Tibial artery (tissue), 4 donors: ENCODE data around the gene EXOSC5.
"Not testable (repeated sequence)": the region's sequence is repeated elsewhere in the genome, so short reads cannot be mapped to it uniquely, and the experiment has no call there.

Experiments
- DNase-seq, 2 donors: peaks; one replicate each; pipeline ENCODE4 v3.0.0-alpha.2; 2019
- H3K27ac ChIP-seq, 2 donors: fragments of 200-600 bp; sonication (generic) in 1 of 2; 1 replicate in 1 of 2; 2 replicates in 1 of 2; pipeline ENCODE4 v1.5.1; 2018 to 2019; ENCODE audit warnings: mild to moderate bottlenecking in 1 of 2
- H3K27me3 ChIP-seq, 2 donors: fragments of 200-600 bp; sonication (generic) in 1 of 2; one replicate each; pipeline versions ENCODE4 v1.5.1 to v1.6.0; 2016 to 2019
- H3K36me3 ChIP-seq, 3 donors: fragments of 200-600 bp; sonication (generic) in 2 of 3; one replicate each; pipeline ENCODE4 v1.5.1; 2016 to 2019; ENCODE audit warnings: mild to moderate bottlenecking in 2 of 3
- H3K4me1 ChIP-seq, 4 donors: fragments of 200-600 bp; sonication (generic) in 2 of 4; 1 replicate in 3 of 4; 2 replicates in 1 of 4; pipeline ENCODE4 v1.5.1; 2016 to 2019
- H3K4me3 ChIP-seq, 2 donors: fragments of 200-600 bp; sonication (generic) in 1 of 2; 1 replicate in 1 of 2; 2 replicates in 1 of 2; pipeline ENCODE4 v1.5.1; 2018 to 2019; ENCODE audit warnings: mild to moderate bottlenecking in 2 of 2
- H3K9me3 ChIP-seq, 3 donors: fragments of 200-600 bp; sonication (generic) in 1 of 3; one replicate each; pipeline ENCODE4 v1.5.1; 2016 to 2019
- intact Hi-C: fragments of 100-400 bp; cut with DNase I; formaldehyde crosslinking; loops from one replicate; pipeline ENCODE4 v1.15.0; 2023; ENCODE audit warnings: low total_unique reads
- TF ChIP-seq, protein P1 (sequence below), 2 experiments: fragments of 200-600 bp in 1 of 2; fragments of 450-650 bp in 1 of 2; IDR thresholded peaks; one replicate each; pipeline ENCODE4 v1.5.1; 2017 to 2019; ENCODE audit warnings: antibody characterized with exemption in 2 of 2, mild to moderate bottlenecking in 1 of 2, moderate library complexity in 1 of 2

The EXOSC5 gene

DNA sequence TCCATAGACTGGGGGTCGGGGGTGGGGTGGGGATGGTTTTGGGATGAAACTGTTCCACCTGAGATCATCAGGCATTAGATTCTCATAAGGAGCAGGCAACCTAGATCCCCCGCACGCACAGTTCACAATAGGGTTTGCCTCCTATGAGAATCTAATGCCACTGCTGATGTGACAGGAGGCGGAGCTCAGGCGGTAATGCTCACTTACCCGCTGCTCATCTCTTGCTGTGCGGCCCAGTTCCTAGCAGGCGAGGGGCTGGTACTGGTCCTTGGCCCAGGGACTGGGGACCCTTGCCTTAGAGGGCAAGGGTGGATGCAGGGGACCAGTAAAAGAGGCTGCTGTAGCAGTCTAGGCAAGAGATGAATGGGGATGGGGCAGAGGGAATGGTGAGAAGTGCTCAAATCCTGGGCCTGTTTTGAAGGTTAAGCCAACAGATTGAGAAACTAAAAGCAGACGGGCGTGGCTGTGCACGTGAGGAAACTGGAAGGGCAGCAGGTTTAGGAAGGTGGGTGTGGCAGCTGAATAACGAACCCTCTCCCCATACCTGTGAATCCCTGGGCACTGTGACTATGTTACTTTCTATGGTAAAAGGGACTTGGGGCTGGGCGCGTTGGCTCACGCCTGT is 44.3 kb upstream of the EXOSC5 start:
- H3K27ac ChIP-seq, result no peak overlapping the region
- peaks cover 0 to 29% of the 10 kb centered on the region in 2 donors for H3K27me3 ChIP-seq
- peaks cover 0 to 9% (median 6%) of the 10 kb centered on the region in 4 donors for H3K4me1 ChIP-seq
- intact Hi-C loops, result no loop called here
- no peak for DNase-seq
- no peaks in the 10 kb centered on the region for H3K9me3 ChIP-seq
- peaks cover 0 to 12% (median 0%) of the 10 kb centered on the region in 3 donors for H3K36me3 ChIP-seq
- no peak overlapping the region for H3K4me3 ChIP-seq
- TF ChIP-seq, protein P1, sequence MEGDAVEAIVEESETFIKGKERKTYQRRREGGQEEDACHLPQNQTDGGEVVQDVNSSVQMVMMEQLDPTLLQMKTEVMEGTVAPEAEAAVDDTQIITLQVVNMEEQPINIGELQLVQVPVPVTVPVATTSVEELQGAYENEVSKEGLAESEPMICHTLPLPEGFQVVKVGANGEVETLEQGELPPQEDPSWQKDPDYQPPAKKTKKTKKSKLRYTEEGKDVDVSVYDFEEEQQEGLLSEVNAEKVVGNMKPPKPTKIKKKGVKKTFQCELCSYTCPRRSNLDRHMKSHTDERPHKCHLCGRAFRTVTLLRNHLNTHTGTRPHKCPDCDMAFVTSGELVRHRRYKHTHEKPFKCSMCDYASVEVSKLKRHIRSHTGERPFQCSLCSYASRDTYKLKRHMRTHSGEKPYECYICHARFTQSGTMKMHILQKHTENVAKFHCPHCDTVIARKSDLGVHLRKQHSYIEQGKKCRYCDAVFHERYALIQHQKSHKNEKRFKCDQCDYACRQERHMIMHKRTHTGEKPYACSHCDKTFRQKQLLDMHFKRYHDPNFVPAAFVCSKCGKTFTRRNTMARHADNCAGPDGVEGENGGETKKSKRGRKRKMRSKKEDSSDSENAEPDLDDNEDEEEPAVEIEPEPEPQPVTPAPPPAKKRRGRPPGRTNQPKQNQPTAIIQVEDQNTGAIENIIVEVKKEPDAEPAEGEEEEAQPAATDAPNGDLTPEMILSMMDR (IDR thresholded peaks at IDR 0.05), result no peak

DNA sequence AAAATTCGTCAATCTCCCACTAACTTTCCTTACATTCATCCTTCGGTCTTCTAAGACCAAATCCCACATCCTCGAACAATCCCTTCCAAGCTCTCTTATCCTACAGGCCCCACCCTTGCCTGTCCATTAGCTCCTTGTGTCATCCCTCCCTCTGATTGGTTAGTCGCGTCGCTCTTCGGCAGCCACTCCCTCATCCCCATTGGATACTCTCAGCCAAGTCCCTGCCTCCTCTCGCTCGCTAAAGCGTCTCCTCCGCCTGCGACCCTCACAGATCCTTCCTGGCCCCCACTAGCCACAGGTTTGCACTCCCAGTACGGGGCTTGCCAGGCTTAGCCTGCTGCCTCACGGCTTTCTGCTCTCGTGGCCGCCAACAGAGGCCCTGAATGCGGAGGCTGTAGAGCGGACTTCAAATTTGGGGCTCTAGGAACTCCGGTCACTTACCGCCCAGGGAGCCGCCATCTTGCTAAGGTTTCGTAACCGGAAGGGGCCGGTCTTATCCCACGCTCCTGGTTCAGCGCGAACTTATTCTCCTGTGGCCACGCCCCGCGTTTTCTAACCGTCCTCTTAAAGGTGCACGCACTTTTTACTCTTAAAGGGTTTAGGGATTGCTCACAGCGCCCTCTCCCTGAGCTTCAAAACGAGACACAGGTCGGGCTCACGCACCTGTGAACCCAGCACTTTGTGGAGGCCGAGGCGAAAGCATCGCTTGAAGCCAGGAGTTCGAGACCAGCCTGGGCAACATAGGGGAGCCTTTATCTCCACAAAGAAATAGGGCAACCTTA is 42.5 kb upstream of the EXOSC5 start, which contains the start of gene DMAC2:
Gene DMAC2 (minus strand): TSS at position 472 of the 782 bp plus-strand sequence. CDS start 13 bp downstream, at position 459.
- peak within 1 kb of the TSS; percentile 79 to 88 for H3K27ac ChIP-seq
- intact Hi-C loops, result no loop called here
- peak; percentile 98 to 99 for DNase-seq
- no peaks in the 10 kb centered on the region for H3K9me3 ChIP-seq
- H3K27me3 ChIP-seq, result peaks cover 0 to 23% of the 10 kb centered on the region in 2 donors
- TF ChIP-seq, protein P1 (IDR thresholded peaks at IDR 0.05), result peak; percentile 33 to 35
- H3K4me1 ChIP-seq, result peaks cover 0 to 9% (median 6%) of the 10 kb centered on the region in 4 donors
- H3K4me3 ChIP-seq, result peak within 1 kb of the TSS; percentile 65 to 66
- peaks cover 0 to 30% (median 0%) of the 10 kb centered on the region in 3 donors for H3K36me3 ChIP-seq

DNA sequence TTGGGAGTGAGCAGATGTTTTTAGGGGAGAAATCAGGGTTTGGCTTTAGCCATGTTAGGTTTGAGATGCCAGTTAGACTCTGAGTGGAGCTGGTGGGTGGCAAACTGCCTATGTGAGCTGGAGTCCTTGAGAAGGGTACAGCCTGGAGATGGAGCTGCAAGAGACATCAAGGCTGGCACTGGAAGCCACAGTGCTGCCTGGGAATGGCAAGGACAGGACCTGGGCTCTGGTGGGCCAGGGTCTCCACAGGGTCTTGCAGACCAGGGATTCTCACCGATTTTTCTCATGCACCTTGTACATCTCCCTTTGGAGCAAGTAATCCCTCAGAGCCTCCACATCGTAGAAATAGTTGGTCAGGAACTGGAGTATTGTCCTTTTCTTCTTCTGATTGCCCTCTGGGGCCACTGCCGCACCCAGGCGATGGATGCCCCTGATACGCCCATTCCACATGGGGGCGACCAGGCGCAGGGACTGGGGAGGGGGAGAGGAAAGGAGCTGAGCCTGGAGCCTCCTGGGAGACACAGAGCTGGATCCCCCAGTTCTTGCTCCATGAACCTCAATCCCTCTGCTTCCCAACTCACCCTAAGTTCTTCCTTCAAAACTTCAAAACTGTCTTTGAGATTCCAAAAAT is 40.9 kb upstream of the EXOSC5 start:
- DNase-seq, result no peak
- H3K27me3 ChIP-seq, result peaks cover 0 to 19% of the 10 kb centered on the region in 2 donors
- H3K27ac ChIP-seq, result no peak overlapping the region
- no peaks in the 10 kb centered on the region for H3K9me3 ChIP-seq
- intact Hi-C loops, result no loop called here
- TF ChIP-seq, protein P1 (IDR thresholded peaks at IDR 0.05), result no peak
- H3K4me1 ChIP-seq, result peaks cover 0 to 9% (median 6%) of the 10 kb centered on the region in 4 donors
- no peak overlapping the region for H3K4me3 ChIP-seq
- H3K36me3 ChIP-seq, result peaks cover 4 to 34% (median 9%) of the 10 kb centered on the region in 3 donors

DNA sequence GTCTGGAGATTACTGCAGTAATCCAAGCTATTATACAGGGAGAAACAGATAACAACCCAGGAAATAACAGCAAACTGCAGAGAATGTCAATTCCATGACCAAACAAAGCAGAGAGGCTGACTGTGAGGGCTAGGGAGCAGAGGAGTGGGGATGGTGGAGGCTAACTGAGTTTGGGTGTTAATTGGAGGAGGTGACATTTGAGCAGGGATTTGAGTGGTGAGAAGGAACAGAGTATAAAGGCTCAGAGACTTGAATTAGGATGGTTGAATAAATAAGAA is 39.5 kb upstream of the EXOSC5 start:
- TF ChIP-seq, protein P1 (IDR thresholded peaks at IDR 0.05), result no peak
- H3K27ac ChIP-seq, result no peak overlapping the region
- DNase-seq, result no peak
- H3K4me3 ChIP-seq, result no peak overlapping the region
- no peaks in the 10 kb centered on the region for H3K9me3 ChIP-seq
- peaks cover 0 to 9% (median 6%) of the 10 kb centered on the region in 4 donors for H3K4me1 ChIP-seq
- intact Hi-C loops, result no loop called here
- peaks cover 0 to 5% of the 10 kb centered on the region in 2 donors for H3K27me3 ChIP-seq
- H3K36me3 ChIP-seq, result peaks cover 13 to 49% (median 24%) of the 10 kb centered on the region in 3 donors

DNA sequence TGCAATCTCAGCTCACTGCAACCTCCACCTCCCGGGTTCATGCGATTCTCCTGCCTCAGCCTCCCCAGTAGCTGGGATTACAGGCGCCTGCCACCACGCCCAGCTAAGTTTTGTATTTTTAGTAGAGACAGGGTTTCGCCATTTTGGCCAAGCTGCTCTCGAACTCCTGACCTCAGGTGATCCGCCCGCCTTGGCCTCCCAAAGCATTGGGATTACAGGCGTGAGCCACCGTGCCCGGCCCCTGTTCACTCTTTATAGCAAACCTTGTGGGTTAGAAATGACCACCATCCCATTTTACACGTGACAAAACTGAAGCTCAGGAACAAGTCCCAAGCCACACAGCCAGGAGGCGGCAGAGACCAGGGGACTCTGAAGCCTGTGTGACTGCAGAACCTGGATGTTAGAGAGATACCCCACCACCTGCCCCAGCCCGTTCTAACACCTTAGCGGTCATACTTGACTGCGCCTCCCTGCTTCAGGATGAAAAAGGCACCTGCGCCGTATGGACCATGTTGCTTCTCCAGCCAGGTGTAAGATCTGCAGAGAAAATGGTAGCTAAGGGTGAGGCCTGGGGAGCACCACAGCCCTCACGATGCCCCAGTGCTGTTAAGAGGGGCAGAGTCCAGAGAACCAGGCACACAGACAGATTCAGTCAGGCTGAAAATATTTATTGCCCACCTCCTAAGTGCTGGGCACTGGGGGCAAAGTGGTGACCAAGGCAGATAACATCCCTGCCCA is 38.9 kb upstream of the EXOSC5 start:
- no peak overlapping the region for H3K4me3 ChIP-seq
- peaks cover 0 to 9% (median 6%) of the 10 kb centered on the region in 4 donors for H3K4me1 ChIP-seq
- intact Hi-C loops, result no loop called here
- H3K27me3 ChIP-seq, result no peaks in the 10 kb centered on the region
- no peaks in the 10 kb centered on the region for H3K9me3 ChIP-seq
- no peak overlapping the region for H3K27ac ChIP-seq
- TF ChIP-seq, protein P1 (IDR thresholded peaks at IDR 0.05), result no peak
- peaks cover 14 to 54% (median 27%) of the 10 kb centered on the region in 3 donors for H3K36me3 ChIP-seq
- DNase-seq, result no peak

DNA sequence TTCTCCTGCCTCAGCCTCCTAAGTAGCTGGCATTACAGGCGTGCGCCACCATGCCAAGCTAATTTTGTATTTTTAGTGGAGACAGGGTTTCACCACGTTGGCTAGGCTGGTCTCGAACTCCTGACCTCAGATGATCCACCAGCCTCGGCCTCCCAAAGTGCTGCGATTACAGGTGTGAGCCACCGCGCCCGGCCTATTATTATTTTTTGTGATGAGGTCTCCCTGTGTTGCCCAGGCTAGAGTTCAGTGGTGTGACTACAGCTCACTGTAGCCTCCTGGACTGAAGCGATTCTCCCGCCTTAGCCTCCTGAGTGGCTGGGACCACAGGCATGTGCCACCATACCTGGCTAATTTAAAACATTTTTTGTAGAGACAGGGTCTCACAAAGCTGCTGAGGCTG is 38.2 kb upstream of the EXOSC5 start:
- H3K4me3 ChIP-seq, intact Hi-C loops, H3K4me1 ChIP-seq, H3K27ac ChIP-seq, H3K27me3 ChIP-seq, H3K9me3 ChIP-seq: not testable (repeated sequence)
- DNase-seq, result peak in 1 of 2 donors; percentile 46
- H3K36me3 ChIP-seq, result peaks cover 14 to 59% (median 27%) of the 10 kb centered on the region in 3 donors
